NAMALWA (cell line): ENCODE results near the gene NINJ1.

Source experiments
- DNase-seq: peaks from one replicate; pipeline ENCODE4 v3.0.0-alpha.2; 2015; ENCODE audit warnings: low spot score

NINJ1 gene

DNA sequence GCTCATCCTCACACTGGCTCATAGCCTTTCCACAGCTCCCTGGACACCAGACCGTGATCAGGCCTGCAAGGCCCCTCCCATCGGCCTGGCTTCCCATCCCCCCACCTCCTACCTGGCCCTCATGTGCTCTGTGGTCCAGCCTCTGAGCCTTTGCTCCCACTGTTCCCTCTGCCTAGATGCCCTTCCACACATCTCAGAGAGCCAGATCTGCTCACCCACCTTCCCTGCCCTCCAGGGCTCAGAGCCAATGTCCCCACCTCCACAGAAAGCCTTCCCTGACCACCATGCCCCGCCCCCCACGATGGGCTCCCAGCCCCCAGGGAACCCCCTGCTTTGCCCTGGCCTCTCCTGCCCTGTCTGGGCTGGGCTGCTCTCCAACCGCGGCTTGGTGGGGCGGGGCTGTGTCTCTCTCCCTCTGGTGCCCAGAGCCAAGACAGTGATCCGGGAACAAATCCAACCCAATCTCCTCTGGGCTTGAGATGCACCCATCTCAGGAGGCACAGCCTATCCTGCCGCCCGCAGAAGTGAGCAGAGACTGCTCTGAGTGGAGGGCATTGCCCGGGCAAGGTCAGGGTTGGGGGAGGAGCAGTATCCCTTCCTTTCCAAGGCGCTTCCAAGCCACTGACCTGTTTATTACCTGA, 1.6 kb downstream of the NINJ1 start:
- no peak for DNase-seq

DNA sequence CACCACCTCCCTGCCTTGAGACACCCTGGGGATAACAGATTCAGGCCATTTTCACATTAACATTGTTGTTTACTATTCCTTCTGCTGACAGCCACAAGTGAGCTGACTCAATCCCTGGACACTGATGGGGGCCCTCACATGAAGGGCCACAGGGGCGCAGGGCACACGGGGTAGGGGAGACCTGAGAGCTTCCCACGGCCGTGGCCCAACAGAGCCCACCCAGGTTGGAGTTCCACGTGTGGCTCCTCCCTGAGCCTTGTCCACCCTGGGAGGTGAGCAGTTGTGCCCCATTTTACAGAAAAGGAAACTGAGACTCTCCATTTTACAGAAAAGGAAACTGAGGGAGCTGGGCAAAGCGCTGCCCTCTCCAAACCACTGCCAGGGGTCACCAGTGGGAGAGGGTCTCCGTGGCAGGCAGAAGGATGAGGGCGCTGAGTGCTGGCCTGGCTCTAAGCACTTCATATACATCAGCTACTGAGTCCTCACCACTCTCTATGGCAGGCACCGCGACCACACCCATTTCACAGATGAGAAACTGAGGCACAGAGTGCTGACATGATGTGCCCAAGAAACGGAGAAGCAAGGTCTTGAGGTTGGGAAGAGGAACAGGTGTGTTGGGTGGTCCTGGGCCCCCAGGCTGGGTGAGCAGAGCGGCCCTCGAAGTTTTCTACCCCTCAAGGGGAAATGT, 2.3 kb downstream of the NINJ1 start:
- no peak for DNase-seq

DNA sequence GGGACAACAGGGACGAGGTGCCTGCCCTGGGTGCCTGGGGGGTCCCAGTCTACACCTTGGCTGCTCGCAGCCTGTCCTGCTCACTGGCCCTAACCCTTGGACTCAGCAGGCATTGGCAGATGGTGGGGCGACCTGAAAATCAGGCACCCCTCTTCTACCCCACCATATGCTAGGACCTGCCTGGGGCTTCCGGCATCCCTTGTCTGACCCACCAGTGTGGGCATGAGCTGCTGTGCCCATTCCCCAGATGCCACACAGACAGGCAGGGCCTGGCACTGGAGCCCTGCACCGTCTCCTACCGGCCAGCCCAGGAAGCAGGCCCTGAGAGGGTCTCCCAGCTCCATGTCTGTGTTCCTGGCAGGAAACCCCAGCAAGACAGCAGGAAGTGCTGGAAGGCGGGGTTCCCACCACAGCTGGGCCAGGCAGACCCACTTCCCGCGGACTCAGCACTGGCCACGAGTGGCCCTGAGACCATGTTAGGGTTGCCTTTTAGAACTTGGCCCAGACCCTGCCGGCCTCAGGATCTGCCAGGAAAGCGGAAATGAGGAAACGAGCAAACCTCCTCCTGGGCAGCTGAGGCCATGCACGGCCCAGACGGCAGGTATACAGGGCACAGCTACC, 3.1 kb downstream of the NINJ1 start:
- DNase-seq, result no peak

DNA sequence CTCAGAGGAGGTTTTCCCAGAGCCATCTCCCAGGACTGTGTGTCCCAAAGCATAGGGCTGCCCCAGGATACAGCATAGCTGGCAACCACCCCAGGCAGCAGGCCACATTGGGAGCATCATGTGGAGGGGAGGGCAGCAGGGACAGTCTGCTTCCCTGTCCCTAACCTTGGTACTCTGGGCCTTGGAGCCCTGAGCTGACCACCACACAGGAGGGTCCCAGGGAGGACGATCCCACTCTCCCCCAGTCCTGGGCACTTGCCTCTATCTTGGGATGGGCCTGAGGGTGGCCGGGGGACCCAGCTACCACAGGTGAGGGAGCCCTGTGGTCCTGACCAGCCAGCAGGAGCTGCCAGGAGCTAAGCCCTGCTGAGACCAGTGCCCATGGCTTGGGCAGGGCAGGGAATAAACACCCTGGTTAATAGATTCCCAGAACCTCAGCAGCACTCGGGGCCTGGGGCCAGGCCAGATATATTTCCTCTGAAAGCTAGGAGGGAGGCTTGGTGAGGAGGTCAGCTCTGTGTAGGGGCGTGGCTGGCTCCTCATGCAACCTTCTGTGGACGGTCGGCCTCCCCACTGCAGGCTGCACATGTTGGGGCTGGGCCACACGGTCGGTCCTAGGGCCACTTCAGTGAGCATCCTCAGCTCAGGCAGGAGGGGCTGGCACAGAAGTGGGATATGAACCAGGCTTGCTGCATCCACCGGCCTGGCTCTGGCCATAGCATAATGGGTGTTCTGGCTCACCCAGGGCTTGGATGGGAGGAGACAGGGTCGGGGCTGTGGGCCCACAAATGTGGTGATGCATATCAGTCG, 4.2 kb downstream of the NINJ1 start:
- DNase-seq, result no peak

DNA sequence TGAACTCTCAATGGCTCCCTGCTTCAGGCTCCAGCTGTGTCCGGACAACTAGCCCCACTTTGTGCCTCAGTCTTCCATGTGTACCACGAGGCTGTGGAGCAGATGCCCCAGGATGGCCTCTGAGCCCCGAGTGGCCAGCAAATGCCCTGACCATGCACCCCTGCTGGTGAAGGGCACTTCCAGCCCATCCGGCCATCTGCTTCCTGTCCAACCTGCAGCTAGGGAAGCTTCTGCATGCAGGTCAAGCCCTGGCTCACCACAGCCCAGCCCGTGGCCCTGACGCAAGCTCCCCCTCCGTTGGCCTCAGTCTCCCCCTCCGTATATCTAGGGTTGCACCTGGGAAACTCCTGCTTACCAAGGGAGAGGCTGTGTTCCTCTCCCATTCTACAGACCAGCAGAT, 4.8 kb downstream of the NINJ1 start:
- DNase-seq, result no peak

DNA sequence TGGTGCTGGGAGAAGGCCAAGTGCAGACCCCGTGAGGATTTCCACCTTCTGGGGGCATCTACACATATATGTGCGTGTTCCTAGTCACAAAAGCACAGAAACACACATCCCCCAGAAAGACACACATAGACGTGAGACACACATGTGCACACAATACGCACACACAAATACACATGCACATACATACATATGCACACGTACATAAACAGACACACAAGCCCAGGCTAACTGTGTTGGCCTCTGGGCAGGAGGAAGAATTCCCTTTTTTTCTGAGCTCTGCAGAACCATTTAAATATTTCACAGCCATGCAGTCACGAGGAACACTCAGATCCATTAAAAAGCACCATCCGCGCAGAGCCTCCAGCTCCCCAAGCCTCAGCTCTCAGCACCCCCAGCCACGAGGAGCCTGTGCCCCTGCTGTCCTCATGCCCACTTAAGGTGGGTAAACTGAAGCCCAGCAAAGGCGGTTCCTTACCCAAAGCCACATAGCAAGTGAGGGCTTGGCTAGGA, 5.3 kb downstream of the NINJ1 start:
- no peak for DNase-seq

DNA sequence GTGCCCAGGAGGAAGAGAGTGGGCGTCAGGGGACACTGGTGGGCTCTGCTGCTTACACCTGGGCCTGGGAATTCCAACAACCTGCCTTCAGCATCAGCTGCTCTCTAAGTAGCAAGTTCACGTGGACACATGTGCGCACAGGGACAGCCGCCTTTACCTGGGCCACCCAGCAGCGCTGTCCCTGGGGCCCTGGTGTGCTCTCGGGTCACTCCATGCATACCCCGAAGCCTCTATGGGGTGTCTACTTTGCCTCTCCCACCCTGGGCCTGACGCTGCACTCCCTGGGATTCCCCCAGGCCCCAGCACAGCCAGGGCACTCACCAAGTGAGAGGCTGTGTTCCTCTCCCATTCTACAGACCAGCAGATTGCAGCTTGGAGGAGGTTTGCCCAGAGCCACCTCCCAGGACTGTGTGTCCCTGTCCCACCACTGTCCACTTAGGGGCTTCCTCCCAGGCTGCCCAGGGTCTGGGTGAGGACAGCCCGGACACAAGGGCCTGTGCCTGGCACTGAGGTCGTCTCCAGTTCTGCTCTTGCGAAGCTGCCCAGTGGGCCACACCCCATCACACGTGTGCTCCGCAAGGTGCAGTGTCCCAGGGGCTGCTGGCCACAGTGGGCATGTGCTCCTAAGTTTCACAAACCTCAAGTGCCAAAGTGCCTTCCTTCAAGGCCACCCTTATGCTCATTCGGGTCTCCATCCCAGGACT, 5.9 kb downstream of the NINJ1 start:
- no peak for DNase-seq

DNA sequence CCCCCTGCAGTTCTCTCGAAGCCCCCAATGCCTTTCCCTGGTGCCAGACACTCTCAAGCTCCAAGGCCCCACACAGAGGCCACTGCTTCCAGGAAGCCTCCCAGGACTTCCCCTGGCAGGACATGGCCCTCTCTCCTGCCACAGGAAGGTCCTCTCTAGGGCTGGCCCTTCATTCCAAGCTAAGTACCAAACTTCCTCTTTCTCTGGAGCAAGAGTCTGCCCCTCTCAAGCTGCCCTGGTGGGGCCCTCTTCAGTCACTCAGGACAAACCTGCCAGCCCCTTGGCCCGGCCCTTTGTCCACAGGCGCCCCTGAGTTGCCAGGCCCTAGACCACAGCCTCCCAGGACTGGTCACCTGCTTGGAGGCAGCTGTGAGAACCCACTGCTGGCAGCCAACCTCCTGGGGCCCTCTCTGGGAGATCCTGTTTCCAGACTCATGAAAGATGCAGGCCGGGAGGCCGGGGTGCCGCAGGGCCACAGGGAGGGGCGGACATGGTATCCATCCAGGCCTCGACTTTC, 6.6 kb downstream of the NINJ1 start:
- no peak for DNase-seq

DNA sequence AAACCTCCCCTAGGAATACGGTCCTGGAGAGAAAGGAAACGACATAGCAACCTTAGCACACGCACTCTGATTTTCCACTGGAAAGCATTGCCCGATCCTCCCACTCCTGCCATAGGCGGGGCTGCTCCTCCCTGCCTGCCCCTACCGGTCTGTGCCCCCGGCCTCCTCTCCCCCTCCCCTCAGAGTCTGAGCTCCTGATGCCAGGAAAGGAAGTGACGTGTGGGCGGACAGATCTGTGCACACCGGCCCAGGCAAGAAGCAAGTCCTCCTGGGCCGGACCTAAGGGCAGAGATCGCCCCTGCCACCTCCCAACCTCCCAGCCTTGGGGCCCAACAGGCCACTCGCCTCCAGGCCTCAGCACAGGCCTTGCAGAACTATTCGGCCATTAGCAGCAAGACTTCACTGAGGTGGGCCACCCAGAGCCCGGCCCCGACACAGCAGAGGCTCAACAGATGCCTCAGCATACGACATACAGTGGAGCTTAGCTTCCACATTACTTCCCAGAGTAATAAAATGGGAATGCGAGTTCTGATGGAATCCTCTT, 7.2 kb downstream of the NINJ1 start:
- no peak for DNase-seq

DNA sequence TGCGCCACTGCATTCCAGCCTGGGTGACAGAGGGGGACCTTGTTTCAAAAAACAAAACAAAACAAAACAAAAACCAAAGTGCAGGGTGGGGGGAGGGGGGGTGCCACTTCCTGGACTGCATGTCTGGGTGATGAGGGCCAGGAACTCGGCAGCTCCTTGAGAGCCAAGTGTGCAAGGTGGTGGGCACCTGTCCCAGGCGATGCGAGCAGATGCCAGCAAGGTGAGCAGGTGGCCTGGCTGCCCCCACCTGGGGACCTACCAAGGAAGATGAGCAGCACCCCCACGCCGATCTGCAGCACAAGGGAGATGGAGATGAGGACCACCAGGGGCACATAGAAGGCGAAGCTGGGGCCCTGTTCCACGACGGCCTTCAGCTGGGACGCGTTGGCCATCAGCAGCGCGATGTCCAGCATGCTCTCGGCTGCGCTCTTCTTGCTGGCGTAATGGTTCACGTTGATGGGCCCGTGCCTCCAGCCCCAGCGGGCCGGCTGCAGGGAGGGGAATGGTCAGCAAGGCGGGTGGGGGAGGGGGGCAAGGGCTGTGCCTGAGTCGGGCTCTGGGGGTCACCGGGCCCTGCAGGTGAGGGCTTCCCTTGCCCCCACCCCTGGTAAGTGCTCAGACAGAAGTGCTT, 7.8 kb downstream of the NINJ1 start:
- no peak for DNase-seq

DNA sequence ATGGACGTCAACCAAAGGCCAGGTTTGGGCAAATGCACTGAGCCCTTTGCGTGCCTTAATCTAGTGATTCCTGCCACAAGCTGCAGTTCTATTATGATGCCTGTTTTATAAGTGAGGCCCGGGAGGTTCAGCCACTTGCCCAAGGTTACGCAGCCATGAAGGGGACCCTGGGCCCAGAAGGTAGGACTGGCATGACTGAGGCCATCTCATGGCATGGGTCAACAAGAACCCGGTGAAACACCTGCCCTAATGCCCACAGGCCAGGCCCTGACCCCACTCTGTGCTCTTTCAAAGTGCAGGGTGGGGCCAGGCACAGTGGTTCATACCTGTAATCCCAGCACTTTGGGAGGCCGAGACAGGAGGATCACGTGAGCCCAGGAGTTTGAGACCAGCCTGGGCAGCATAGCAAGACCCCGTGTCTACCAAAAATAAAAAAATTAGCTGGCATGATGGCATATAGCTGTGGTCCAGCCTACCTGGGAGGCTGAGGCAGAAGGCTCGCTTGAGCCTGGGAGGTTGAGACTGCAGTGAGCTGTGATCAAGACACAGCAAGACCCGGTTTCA, 8.6 kb downstream of the NINJ1 start:
- DNase-seq, result no peak

DNA sequence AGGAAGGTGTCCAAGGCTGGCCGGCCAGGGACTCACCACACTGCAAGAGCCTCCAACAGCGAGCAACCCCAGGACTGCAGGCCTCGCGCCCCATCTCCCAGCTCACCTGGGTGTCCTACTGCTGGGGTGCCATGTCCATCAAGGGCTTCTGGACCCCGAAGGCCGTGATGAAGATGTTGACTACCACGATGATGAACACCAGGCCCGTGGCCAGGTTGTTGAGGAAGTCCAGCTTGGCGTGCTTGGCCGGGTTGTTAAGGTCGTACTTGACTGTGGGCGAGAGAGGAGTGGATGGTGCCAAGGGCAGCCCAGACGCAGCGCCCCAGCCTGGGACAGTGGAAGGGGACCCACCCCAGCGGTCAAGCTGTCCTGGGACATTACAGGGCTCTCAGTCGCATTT, 9.3 kb downstream of the NINJ1 start:
- no peak for DNase-seq

DNA sequence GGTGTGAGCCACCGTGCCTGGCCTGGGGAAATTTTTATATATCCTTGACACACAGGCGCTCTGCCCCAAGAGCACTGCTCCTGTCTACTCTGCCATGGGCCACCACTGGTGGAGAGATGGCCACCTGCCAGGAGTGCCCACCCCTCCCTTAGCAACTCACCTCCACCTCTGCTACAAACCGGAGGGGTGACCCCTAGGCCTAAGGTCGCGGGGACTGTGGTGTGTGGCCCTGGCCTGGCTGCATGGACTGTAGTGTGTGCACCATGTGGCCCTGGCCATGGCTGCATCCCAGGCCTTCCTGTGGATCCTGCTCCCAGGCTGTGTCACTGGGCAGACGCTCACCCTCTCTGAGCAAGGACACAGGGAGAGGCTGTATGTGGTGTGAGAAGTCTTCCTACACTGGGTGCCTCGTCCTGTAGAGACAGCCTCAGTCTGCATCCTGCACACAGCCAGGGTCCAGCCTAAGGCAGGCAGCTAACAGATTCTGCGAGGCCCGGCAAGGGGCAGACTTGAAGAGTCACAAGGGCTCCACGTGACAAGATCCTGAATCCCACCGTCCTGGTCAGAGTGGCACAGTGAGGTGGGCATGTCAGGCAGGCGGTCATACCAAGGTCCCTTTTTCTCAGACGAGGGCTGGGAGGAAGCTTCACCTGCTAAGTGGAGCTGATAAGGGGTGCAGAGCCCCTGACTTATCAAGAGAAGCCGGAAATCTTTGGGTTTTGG, 10.3 kb downstream of the NINJ1 start:
- DNase-seq, result no peak

DNA sequence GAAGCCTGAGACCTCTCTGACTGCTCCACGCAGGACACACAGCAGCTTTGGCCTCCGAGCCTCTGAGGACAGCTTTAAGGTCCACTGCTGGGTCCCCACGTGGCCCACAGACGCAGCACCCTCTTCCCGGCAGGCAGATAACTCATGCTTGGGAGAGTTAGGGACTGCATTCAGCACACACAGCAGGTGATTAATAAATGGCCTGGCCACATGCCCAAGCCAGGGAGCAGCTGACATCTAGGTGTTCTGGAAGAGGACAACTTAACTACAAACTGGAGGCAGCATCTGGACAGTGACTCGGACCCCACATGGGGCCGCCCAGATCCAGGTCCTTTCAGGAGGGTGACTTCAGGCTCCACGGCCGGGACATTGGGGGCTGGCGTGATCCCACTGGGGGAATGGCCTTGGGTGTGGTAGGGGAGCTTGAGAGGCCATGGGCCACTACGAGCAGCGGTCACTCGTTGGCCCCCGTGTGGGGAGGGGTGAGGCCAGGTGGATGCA, 11.3 kb downstream of the NINJ1 start:
- no peak for DNase-seq

DNA sequence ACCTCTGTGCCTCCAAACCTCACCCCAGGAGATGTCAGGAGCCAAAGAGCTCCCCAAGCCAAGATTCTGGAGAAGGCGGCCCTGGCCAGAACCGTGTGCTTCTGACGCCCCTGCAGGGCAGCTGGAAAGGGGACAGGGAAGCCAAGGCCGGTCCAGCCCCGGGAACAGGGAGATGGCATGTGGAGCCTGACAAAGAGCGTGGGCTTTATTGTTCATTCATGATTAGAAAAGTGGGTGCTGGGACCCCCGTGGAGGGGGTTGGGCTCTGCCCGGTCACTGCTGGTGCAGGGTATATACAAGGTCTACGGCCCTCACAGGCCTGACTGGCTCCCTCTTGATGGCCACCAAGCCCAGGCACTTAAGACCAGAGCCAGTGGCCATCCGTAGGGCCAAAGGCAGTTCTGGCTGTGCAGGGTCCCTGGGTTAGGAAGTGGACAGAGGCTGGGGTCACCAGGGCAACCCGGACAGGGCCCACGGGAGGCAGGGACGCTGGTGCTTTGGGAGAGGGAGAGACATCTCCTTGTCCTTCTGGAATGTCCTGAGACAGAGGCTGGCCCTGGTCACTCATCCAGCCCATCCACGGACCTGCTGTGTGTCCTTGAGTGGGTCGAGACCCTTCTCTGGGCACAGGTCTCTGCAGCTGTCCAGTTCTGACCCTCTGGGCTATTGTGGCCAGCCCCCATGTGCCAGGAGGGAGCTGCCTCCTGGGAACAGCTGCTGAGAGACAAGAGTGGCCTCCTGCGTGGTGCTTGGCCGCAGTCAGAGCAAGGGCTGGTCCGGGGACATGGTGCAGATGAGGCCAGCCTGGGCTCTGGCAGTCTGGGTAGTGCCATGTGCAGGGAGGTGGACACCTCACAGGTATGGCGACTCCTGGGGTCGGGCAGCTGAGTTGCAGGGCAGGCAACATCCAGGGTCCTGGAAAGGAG, 12.5 kb downstream of the NINJ1 start:
- DNase-seq, result no peak

DNA sequence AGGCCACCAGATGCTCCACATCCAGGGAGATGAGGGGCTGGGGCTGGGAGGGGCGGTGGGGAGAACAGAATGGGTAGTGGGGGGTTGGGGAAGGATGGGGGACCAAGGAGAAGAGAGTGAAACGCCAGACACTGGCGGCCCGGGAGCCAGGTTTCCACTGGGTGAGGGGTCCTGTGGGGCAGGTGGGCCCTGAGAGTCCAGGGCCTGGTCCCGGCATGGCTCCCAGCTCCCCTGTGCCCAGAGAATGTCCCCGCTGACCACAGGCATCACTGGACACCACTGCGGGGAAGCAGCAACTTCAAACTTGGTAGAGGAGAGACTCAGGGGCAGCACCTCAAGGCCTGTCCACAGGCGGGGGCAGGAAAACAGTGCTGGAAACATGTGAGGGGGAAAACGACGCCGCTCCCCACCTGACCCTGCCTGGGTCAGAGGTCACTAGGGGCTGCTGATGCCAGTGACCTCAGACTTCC, 13.2 kb downstream of the NINJ1 start:
- no peak for DNase-seq

DNA sequence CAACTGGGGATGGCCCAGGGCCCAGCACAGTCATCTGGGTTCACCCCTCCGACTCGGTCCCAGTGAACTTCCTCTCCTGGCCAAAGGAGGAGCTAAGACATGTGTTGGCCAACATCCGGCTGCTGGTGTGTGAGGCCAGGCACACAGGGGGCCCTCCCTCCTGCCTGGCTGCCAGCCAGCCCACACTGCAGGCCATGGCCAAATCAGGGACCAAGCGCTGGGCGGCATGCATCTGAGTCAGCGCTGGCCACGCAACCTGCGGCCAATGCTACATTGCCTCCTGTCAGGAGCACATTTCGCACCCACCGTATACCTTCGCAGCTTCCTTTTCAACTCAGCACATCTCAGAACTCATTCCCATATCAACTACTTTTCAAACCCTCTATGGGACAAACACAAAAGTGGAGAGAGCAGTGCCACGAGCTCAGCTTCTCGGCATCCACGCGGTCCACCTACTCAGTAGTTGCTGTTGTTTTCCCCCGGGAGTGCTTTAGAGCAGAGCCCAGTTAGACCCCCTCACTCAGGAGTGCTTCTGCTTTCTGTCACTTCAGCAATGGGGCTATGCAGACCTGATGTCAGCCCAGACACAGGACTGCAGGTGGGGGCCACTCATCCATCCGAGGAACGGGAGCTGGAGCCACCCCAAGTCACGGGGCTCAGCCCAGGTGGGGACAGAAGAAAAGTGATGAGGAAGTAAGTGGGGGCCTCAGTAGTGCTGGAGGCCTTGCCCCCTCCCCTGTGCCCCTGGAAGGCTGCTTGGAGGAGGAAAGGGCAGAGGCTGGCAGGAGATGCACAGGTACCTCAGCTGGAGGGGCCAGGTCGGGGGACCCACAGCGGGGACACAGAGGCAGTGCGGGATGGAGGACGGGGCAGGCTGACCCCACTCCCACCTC, 13.9 kb downstream of the NINJ1 start:
- DNase-seq, result peak; percentile 76

DNA sequence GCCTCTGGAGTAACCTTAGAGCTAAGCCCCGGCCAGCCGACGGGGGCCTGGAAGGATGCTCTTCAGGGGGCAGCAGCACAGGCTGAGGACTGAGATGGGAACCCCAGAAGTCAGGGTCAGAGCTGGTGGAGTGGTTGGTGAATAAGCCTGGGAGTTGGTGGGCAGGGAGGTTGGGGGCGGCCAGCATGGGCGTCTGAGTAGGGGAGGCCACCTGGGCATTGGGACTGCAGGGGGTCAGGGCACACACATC, 14.4 kb downstream of the NINJ1 start:
- DNase-seq, result no peak
